GM19035 (cell line): ENCODE measurements around the gene TMED9.
"Not testable (repeated sequence)": the region's sequence is repeated elsewhere in the genome, so short reads cannot be mapped to it uniquely, and the experiment has no call there.

Source experiments
- ATAC-seq: cut with Tn5 transposase; IDR thresholded peaks from one replicate; pipeline ENCODE4 v1.9.1; 2021; ENCODE audit not compliant: unreplicated experiment

Gene TMED9

DNA sequence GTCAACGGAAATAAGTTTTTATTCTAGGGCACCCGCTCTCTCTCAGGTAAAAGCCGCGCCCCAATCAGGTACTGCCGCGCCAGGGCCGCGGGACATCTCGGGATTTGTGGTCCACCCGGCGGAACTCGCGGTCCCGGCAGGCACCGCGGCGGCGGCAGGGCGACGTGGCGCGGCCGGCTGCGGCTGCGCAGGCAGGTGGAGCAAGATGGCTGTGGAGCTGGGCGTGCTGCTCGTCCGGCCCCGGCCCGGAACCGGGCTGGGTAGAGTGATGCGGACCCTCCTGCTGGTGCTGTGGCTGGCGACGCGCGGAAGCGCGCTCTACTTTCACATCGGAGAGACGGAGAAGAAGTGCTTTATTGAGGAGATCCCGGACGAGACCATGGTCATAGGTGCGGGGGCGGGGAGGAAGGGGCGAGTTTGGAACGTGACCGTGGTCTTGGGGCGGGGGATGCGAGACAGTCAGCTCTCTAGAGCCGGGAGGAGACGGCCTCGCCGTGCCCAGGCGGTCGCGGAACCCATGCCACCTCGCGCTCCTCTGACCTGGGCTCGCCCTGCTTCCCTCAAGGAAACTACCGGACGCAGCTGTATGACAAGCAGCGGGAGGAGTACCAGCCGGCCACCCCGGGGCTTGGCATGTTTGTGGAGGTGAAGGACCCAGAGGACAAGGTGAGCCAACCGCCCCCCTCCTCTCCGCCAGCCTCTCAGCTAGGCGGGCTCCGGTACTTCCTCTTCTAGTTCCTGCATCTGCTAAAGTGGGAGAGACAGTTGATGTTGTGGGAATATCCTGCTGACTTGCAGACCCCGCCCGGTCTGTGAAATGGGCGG lies at the start of gene TMED9:
TSS of gene TMED9 (plus strand) at position 194 of the 825 bp plus-strand sequence. CDS start at position 206, 12 bp downstream.
- peak; percentile 96 for ATAC-seq

DNA sequence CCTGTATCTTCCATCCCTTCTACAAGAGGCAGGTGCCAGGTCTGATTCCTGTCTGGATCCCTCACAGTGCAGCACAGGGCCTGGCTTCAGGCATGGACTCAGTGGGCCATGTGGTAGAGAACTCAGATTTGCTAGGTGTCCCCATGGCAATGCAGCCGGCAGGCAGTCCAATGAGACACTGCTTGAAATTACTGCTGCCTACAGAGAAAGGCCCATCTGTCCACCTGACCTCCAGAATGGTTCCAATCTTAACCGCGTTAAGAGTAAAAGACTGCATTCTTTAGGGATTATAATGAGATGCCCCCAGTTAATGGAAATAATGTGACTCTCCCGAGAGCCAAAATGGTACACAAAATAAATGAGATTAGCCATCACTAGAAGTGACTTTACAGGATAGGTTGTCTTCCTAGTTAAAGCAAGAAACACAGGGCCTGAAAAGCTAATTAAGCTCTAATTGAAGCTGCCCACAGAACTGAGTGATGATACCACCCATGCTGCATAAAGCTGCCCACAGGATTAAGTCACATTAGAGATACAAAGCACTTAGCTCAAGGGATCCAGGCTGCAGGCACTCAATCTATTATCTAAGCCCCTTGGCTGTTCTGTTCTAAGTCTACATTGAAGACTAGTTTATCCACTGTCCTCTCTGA lies 49.1 kb upstream of the TMED9 start:
- no peak for ATAC-seq

DNA sequence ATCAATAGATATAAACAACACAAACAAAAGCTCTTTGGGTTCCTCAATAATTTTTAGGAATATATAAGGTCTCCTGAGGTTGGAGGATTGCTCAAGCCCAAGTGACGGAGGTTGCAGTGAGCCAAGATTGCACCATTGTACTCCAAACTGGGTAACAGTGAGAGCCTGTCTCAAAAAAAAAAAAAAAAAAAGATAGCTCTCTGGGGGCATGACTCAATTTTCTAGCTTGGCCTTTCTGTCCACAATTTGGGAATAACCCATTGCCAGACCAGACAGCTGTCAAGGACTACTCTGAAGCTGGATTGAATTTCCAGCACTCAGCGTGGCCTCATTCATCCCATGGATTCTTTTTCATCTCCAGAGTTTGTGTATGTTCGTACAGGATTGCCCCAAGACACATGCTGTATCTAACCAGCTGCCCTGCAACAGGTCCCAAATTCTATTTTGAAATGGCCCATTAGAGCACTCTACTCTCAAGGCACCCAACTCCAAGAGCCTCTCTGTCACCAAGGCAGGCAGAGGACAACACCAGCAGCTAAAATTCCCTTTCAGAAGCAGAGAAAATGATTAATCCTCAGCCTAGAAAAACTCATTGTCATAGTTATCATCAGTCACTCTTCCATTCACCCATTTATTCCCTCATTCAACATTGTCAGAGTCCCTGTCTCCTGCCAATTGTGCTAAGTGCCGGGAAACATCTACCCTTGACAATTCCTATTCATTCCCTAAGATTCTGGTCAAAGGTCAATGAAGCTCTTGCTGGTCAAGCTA lies 46.3 kb upstream of the TMED9 start:
- no peak for ATAC-seq

DNA sequence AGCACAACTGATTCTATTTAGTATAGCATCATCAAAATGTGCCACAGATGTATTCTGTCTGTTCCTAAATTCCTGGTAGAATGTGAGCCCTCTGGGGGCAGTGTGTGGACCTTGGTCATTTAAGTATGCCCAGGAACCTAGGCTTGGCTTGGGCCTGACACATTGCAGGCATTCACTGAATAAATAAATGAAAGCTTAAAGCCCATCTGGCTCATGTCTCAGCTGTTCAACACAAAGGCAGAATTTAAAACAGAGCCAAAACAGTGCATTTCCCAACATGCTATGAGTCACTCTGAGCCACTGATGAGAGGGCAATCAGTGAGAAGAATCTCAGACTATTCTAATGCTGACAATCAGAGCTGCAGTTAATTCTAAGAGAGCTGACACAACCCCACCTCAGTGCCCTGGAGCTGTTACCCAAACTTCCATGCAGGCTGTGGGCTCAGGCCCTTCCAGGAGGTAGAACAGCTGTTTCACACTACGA lies 45.7 kb upstream of the TMED9 start:
- ATAC-seq: no peak

DNA sequence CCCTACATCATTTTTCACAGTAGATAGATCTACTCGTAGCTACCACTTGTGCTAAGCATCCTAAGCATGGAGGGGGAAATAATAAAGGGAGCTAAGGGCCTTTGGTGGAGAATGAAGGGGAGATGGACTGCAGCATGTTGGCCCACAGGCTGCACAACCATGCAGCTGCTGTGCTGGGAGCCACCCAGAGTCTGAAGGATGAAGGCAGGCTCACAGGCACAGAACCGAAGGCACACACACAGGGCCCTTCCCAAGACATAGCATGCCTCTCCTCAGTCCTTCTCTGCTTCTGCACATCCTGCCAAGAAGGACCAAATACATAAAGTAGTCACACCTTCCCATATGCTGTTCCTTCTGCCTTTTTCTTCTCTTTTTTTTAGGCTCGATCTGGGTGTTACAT lies 44.3 kb upstream of the TMED9 start:
- no peak for ATAC-seq

DNA sequence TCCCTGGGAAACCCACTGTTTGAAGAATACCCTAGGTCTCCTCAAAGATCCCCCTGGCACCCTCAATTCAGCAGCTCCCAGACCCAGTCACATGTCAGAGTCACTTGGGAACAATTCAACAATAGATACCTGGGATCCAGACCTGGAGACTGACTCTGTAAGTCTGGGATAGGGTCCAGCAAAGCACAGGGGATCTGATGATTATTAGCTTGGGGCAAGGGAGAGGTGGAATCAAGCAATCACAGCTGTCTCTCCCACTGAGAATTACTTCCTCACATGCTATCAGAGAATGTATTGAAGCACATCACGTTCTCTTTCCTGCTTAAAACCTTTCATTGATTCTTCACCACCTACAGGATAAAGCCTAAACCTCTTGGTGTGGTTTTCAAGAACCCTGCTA lies 43.5 kb upstream of the TMED9 start:
- ATAC-seq: no peak

DNA sequence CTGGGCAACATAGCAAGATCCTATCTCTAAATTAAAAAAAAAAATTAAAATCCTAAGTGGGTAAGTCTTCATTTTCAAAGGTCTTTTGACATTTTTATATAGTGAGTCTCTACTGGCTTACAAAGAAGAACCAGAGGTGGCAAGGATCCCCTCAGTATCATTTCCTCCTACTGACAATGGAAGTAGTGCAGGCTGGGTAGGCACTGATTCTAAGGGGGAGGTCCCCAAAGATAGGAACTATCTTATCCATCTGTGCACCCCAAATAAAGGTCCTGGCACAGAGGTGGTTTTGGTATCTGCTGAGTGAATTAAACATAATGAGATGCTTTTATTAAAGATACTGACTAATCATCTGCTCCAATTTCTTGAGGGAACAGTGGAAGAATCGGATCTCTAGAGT lies 41.9 kb upstream of the TMED9 start:
- no peak for ATAC-seq

DNA sequence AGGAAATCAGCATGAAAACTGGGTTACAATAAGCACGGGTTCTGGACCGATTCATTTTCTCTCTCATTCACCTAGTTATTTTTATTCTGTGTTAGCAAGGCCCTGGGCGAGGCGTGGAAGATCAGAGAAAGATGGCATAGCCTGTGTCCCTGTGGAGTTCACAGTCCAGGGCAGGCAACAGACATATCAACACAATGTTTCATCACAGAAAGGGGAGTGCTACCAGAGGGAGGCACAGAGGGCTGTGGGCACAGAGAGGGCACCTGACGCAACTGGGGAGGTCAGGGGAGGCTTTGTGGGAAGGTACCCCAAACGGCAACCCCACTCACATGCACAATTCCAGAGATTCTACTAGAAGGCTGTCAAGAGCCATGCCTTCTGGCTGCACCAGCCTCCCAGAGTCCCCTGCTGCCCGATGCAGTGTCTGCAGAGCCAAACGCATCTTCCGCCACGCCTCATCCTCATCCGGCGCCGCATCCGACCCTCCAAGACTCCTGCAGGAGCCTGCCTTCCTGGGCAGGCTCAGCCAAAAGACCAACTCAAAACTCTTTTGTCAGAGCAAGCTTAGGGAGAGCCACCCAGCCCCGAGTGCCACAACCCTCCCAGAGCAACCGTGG lies 39.1 kb upstream of the TMED9 start:
- ATAC-seq: no peak

DNA sequence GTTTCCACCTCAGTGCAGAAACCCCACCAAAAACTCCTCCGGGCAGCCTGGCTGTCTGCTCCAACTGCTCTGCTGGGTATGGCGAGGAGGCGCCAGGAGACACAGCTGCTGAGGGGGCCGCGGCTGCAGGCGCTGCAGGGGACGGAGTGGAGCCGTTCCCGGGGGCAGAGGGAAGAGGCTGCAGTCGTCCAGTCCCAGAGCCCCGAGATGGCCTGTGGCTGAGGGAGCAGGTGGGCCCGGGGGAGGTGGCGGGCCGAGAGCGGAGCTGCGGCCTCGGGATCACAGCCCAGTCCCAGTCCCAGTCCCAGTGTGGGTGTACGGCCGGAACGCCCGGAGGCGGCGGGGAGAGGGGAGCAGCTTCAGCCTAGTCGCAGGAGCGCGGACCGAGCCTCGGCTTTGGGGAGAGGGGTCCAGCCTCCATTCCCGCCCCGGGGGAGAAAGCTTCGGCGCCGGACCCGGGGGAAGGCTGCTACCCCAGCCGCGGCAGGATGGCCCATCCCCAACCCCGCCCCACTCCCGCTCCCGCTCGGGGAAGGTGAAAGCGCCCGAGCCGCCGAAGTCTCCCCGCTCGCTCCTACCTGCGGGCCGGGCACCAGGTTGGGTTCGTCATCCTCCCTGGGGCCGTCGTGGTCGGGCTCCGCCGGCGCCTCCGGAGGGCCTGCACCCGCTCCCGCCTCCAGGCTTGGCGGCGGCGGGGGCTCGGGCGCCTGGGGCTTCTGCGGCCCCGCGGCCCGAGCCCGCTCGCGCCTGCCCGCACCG lies 38.2 kb upstream of the TMED9 start:
- ATAC-seq: peak; percentile 40

DNA sequence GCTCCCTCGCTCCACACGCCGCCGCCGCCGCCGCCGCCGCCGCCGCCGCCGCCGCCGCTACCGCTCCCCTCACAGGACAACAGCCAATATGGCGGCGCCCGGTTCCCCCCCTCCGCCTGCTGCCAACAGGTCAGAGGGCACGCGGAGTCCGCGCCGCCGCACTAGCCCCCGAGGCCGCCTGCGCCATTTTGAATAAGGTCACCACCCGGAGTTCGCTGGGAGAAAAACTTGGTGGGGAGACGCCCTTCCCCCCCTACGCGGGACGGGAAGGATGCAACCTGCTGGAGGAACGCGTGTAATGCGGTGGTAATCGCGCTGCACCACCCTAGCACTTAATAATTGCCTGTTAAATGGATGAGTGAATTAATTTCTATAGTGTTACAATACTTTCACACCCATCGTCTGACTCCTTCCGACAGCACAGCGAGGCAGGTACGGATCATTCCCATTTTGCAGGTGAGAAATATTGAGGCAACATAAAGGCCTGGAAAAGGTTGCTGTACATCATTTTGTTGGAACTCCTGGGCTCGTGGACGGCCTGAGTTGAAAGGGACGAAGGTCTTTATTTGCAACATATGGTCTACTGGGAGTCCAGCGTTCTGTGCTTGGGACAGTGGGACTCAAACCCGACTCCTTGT lies 37.4 kb upstream of the TMED9 start, which contains the start of gene FAM193B:
TSS of gene FAM193B (minus strand) at position 90 of the 638 bp plus-strand sequence. CDS start 105 bp downstream, outside the sequence.
- ATAC-seq: peak; percentile 91

DNA sequence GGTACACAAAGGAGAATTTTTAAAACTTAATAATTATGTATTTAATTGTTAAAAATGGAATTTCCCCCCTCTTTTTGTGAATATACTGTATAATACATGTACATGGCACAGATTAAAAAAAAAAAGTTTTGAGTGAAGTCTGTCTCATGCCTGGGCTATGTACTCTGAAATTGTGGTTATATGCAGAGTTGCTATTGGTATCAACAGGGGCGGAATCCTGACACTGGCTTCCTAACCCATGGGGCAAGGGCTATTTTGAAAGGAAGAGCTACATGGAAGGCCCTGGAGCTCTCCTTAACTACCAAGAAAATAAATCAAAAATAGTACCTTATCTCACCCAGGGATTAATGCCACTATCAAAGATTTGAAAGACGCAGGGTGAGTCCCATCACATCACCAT lies 36.8 kb upstream of the TMED9 start:
- ATAC-seq: no peak

DNA sequence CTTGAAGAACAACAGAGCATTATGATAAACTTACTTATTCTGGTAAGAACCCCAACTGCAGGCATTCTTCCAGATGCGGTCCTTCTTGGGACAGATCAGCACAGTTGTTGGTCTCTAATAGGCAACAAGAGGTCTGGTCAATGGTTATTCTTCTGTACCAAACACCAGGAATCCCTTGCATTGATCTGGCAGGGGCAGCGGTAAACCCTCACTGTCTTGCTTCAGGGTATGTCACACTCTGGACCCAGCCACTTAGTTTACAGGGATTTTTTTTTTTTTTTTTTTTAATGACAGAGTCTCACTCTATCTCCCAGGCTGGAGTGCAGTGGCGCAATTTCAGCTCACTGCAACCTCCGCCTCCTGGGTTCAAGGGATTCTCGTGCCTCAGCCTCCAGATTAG lies 36.3 kb upstream of the TMED9 start:
- no peak for ATAC-seq

DNA sequence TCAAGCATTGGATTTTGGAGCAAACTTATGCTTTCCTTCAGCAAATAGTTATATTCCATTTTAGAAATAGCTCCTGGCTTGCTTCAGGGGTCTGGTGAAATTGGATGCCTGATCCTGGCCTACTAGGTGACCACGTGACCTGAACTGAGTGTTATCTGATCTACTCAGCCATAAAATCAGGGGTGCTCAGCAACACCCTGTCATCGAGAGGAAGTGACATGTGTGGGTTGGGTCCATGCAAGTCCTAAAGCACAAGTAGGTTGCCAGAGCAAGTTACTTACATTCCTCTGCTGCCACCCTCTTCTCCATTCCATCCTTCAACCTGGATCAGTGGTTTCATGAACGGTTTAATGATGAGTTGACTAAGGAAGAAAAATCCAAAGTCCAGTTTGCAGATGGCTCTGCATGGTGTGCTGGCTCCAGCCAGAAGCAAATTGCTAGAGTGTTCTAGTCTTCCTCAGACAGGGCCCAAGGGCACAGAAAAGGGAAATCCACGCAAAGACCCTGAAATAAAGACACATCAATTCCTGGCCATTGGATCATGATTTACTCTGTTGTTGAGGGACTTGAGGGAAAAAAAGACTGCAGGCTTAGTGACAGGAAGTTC lies 34.9 kb upstream of the TMED9 start:
- ATAC-seq: no peak

DNA sequence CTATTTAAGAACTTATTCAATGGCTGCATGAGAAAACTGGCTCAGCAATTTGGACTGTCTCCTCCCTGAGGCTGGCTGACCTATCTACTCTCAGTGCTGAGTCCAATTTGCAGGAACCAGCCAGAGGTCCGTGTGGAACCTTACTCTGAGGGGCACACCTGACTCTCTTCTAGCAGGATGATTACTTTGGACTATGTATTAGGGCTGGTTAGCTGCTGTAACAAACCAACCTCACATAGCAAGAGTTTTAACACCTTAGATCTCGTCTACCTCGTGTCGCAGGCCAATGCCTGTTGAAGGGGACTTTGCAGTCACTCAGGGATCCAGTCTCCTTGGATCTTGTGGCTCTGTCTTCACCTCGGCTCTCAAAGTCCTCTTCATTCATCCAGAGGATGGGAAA lies 34.2 kb upstream of the TMED9 start:
- ATAC-seq: no peak

DNA sequence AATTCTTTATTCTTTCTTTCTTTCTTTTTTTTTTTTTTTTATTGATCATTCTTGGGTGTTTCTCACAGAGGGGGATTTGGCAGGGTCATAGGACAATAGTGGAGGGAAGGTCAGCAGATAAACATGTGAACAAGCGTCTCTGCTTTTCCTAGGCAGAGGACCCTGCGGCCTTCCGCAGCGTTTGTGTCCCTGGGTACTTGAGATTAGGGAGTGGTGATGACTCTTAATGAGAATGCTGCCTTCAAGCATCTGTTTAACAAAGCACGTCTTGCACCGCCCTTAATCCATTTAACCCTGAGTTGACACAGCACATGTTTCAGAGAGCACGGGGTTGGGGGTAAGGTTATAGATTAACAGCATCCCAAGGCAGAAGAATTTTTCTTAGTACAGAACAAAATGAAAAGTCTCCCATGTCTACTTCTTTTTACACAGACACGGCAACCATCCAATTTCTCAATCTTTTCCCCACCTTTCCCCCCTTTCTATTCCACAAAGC lies 32.5 kb upstream of the TMED9 start:
- not testable (repeated sequence) for ATAC-seq

DNA sequence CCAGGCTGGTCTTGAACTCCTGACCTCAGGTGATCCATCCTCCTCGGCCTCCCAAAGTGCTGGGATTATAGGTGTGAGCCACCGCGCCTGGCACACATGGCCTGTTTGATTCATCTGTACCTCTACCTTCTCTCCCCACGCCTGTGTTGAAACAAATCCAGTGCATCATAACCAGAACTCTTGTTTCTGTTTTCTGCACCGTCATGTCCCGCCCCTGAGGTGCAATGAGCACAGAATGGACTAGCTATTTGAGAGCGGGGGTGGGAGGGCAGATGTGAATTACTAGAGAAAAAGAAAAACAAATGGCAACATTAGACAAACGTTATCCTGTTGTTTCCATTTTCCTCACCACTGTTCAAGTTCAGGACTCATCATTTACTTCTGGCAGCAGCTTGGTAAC lies 27.0 kb upstream of the TMED9 start:
- ATAC-seq: no peak

DNA sequence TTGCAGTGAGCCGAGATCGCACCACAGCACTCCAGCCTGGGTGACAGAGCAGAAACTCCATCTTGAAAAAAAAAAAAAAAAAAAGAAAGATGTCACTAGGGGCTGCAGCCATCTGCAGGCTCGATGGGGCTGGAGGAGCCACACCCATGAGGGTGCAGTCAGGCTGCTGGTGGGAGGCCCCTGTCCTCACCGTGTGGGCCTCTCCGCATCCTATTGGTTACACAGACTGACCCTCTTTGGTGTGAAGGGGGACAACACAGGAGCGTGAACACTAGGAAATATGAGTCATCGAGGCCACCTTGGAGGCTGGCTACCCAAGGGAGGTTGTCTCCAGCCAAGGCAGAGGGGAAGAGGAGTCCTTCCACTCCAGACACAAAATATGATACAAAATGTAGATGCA lies 23.7 kb upstream of the TMED9 start:
- no peak for ATAC-seq

DNA sequence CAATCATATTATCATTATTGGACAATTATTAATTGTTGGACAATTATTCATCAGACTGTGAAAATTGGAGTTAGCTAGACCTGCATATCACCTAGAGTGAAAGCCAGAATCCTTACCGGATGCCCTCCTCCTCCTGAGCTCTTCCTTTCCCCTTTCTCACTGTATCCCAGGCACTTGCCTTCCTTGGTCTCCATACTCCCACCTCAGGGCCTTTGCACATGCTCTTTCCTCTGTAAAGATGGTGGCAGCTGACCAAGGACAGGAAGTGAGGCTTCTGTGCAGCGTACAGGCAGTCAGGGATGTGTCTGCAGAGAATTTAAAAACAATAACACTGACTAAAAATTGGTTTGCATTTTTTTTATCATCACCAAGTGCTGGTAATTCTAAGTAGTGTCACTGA lies 22.1 kb upstream of the TMED9 start:
- ATAC-seq: no peak

DNA sequence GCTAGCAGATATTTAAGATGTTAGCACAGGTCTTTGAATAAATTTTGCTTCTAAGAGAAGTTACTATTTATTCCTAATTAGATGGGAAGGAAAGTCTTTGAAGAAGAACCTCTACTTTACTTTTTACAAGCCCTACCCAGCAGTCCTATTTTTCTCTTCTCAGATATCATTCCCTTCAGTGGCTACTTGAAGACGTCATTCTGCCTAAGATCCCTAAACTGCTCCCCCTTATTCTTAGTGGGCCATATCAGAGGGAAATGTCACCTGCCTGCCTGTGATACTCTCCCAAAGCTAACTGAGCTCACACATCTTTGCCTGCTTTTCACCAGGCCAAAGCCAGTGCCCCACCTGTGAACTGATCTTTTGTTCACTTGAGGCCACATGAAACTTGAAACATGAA lies 16.5 kb upstream of the TMED9 start:
- ATAC-seq: no peak
